Bronchial epithelial cell (primary cell): ENCODE results near the gene CEP85L. TPM values are rescaled to one million over a fixed set of nuclear protein-coding genes. Genes with fewer than 3 reads are reported as not detected.

Experiments used
- DNase-seq: peaks from one replicate; pipeline ENCODE4 v3.0.0-alpha.2; 2010; ENCODE audit warnings: low read depth
- FAIRE-seq: peaks from 2 replicates; lab custom pipeline; 2011; peaks lifted over from hg19 to GRCh38; lab: Jason Lieb, UNC
- H3K27me3 ChIP-seq: 2 replicates; pipeline ENCODE4 v1.5.1; 2011; ENCODE audit warnings: low read length; ENCODE audit not compliant: control insufficient read depth, insufficient read depth
- H3K36me3 ChIP-seq: 2 replicates; pipeline ENCODE4 v1.5.1; 2011; ENCODE audit warnings: low read length; ENCODE audit not compliant: control insufficient read depth, insufficient read depth
- H3K4me3 ChIP-seq: 2 replicates; pipeline ENCODE4 v1.5.1; 2011; ENCODE audit warnings: mild to moderate bottlenecking, low read depth, low read length, control low read depth
- CTCF ChIP-seq: IDR thresholded peaks from 2 replicates; pipeline ENCODE4 v1.5.1; 2011; ENCODE audit warnings: mild to moderate bottlenecking, moderate library complexity, low read length, control low read depth, inconsistent platforms; ENCODE audit not compliant: insufficient read depth, severe bottlenecking
- total RNA-seq: library from RNA; depleted of rRNA; stranded (reverse); fragments of >200 nt; gene quantifications from 2 replicates; pipeline ENCODE4 v1.2.1, GENCODE V29; 2014

CEP85L gene
- total RNA-seq, 1 donor from 2014 or later: 7.1 TPM

GRCh38 chr6:118597636-118598035 lies 53.8 kb downstream of the CEP85L start:
- FAIRE-seq (no peak), DNase-seq (no peak)
- Histone ChIP-seq H3K4me3 (no peak overlapping the region), H3K27me3 (no peaks in the 10 kb centered on the region), H3K36me3 (no peaks in the 10 kb centered on the region)
- TF ChIP-seq CTCF: no peak

- FAIRE-seq: no peak
- no peak for TF ChIP-seq CTCF
- no peak overlapping the region for H3K4me3 ChIP-seq
- no peaks in the 10 kb centered on the region for H3K27me3 ChIP-seq
- no peaks in the 10 kb centered on the region for H3K36me3 ChIP-seq
- no peak for DNase-seq
Measured at GRCh38 chr6:118596774-118597320, 54.5 kb downstream of the CEP85L start.

GRCh38 chr6:118594877-118595276 lies 56.5 kb downstream of the CEP85L start:
- Histone ChIP-seq H3K27me3 (no peaks in the 10 kb centered on the region), H3K36me3 (no peaks in the 10 kb centered on the region), H3K4me3 (no peak overlapping the region)
- no peak for DNase-seq
- TF ChIP-seq CTCF: no peak
- FAIRE-seq: no peak

GRCh38 chr6:118591897-118592296 lies 59.5 kb downstream of the CEP85L start:
- no peak for DNase-seq
- no peaks in the 10 kb centered on the region for H3K27me3 ChIP-seq
- no peak for TF ChIP-seq CTCF
- no peak for FAIRE-seq
- H3K4me3 ChIP-seq: no peak overlapping the region
- H3K36me3 ChIP-seq: no peaks in the 10 kb centered on the region

GRCh38 chr6:118589649-118590365 lies 61.6 kb downstream of the CEP85L start:
- H3K36me3 ChIP-seq: no peaks in the 10 kb centered on the region
- DNase-seq (no peak), FAIRE-seq (no peak)
- H3K4me3 ChIP-seq: no peak overlapping the region
- no peak for TF ChIP-seq CTCF
- H3K27me3 ChIP-seq: no peaks in the 10 kb centered on the region
